Heart right ventricle (tissue), 16 donors: ENCODE results near the gene TTLL7. TPM values are rescaled to one million over a fixed set of nuclear protein-coding genes. Genes with fewer than 3 reads are reported as not detected.
A peak's percentile ranks its signal among the peaks of the same experiment; 100 is the strongest.

Source experiments
- ATAC-seq, 8 donors: fragments of 200-7000 bp; cut with Tn5 transposase; one replicate each; pipeline ENCODE4 v1.9.1; 2020; ENCODE audit warnings: mild to moderate bottlenecking in 8 of 8, moderate library complexity in 8 of 8, moderate number of reproducible peaks in 1 of 8
- DNase-seq, 2 donors: peaks; one replicate each; pipeline ENCODE4 v3.0.0-alpha.2; 2020
- H3K27ac ChIP-seq, 10 donors: fragments of 200-600 bp; sonication (generic) in 2 of 10; one replicate each; pipeline versions ENCODE4 v1.5.0 to v1.8.0; 2020 to 2022; ENCODE audit warnings: mild to moderate bottlenecking in 3 of 10
- H3K27me3 ChIP-seq, 7 donors: fragments of 200-600 bp; one replicate each; pipeline ENCODE4 v1.8.0; 2021 to 2022; ENCODE audit warnings: mild to moderate bottlenecking in 2 of 7
- H3K36me3 ChIP-seq, 9 donors: fragments of 200-600 bp; sonication (generic) in 1 of 9; one replicate each; pipeline versions ENCODE4 v1.5.0 to v1.8.0; 2020 to 2022; ENCODE audit warnings: mild to moderate bottlenecking in 2 of 9
- H3K4me1 ChIP-seq, 9 donors: fragments of 200-600 bp; sonication (generic) in 1 of 9; one replicate each; pipeline versions ENCODE4 v1.5.0 to v1.8.0; 2020 to 2022; ENCODE audit warnings: mild to moderate bottlenecking in 4 of 9
- H3K4me3 ChIP-seq, 10 donors: fragments of 200-600 bp; sonication (generic) in 2 of 10; one replicate each; pipeline versions ENCODE4 v1.5.0 to v1.8.0; 2020 to 2022; ENCODE audit warnings: mild to moderate bottlenecking in 7 of 10, moderate library complexity in 2 of 10
- H3K9me3 ChIP-seq, 11 donors: fragments of 200-600 bp in 10 of 11; sonication (generic) in 2 of 11; one replicate each; pipeline versions ENCODE4 v1.5.0 to v1.8.0; 2013 to 2022; ENCODE audit warnings: mild to moderate bottlenecking in 2 of 11, control low read depth in 1 of 11, moderate library complexity in 1 of 11
- CTCF ChIP-seq, 9 donors: fragments of 200-600 bp; sonication (generic) in 2 of 9; IDR thresholded peaks; one replicate each; pipeline versions ENCODE4 v1.5.0 to v1.8.0; 2021 to 2022; ENCODE audit warnings: antibody characterized with exemption in 9 of 9, mild to moderate bottlenecking in 5 of 9, moderate library complexity in 1 of 9
- WGBS, 2 donors: extraction: QIAGEN DNeasy Blood & Tissue Kit; methylation state at CpG; one replicate each; pipeline ENCODE4 v1.1.7; 2013; ENCODE audit warnings: inconsistent platforms in 1 of 2; 5-methylcytosine and 5-hydroxymethylcytosine counted together
- intact Hi-C, 10 donors: fragments of 100-400 bp; cut with DNase I; formaldehyde crosslinking; loops; one replicate each; pipeline versions ENCODE4 v1.11.1 to v1.14.2; 2022
- polyA plus RNA-seq, 2 donors: library from polyadenylated mRNA; stranded (reverse); fragments of 200-250 nt; gene quantifications; one replicate each; pipeline ENCODE4 v1.2.3, GENCODE V29; 2013
- total RNA-seq, 10 donors: library from RNA; stranded (reverse); fragmentation: NEBNext Ultra II Directional in 3 of 10; extraction: Animal tissue kit (Norgen Biotek cat#: 25700) in 3 of 10; gene quantifications; one replicate each; pipeline versions ENCODE4 v1.2.1 to v1.2.4, GENCODE V29; 2021 to 2023
- donor health status: Arrhythmogenic right ventricular cardiomyopathy.
- donor health status: ischemic (EF 13 %, LVEDD 7.1; RV severe dilation, severe dysfunction).
- donor health status: healthy with polysubstance abuse.
- donor health status: DM: no; HTN: yes; CAD: no.
- donor health status: DM: no; HTN: no; CAD: no.
- donor health status: ischemic (EF 25% LVEDD 6.9; RV normal size, moderate dysfunction).
- donor health status: ischemic (EF 25% LVEDD 5.7; RV mildly dilated, moderate dysfunction).
- donor health status: healthy.
- donor health status: DM: yes; HTN: yes; CAD: no.
- donor health status: Ischemic cardiomyopathy.
- donor health status: ischemic (EF 35%, LVEDD 5.7; RV mildly dilated, moderate dysfunction).
- donor health status: nonischemic (EF 11% LVEDD 7.7; RV severe dilation, severe dysfunction).
- donor health status: DM: yes; HTN: yes; CAD: no.
- donor health status: PGD.
- donor health status: ischemic (EF 29% LVEDD 5.4; RV normal size, mild dysfunction).
- donor health status: nonischemic (EF 23%, LVEDD 6.1; RV moderate dilation, normal function).

The TTLL7 gene
- total and polyA plus RNA-seq, 12 donors: 1.0 to 12.1 (median 3.7) TPM

GRCh38 chr1:83976920-83977319, 22.0 kb downstream of the TTLL7 start:
- no peak for TF ChIP-seq CTCF (IDR thresholded peaks at IDR 0.05)
- no peak for ATAC-seq
- intact Hi-C loops: no loop called here
- Histone ChIP-seq H3K4me1 (no peaks in the 10 kb centered on the region), H3K27me3 (no peaks in the 10 kb centered on the region), H3K27ac (no peak overlapping the region), H3K36me3 (no peaks in the 10 kb centered on the region), H3K9me3 (peaks cover 0 to 12% (median 0%) of the 10 kb centered on the region in 11 donors), H3K4me3 (no peak overlapping the region)
- no peak for DNase-seq
- WGBS, 2 donors: 83 to 94% methylated on average over 4 of the region's 4 CpGs

- intact Hi-C loops: no loop called here
- Histone ChIP-seq H3K9me3 (no peaks in the 10 kb centered on the region), H3K36me3 (no peaks in the 10 kb centered on the region), H3K27me3 (no peaks in the 10 kb centered on the region), H3K27ac (peak overlapping the region in 2 of 10 donors; percentile 7 to 38), H3K4me3 (no peak overlapping the region), H3K4me1 (peaks cover 0 to 16% (median 5%) of the 10 kb centered on the region in 9 donors)
- 46 to 59% methylated on average over 1 of the region's 1 CpG for WGBS, 2 donors
- DNase-seq: no peak
- ATAC-seq: peak in 3 of 8 donors; percentile 12 to 30 (median 29)
- no peak for TF ChIP-seq CTCF (IDR thresholded peaks at IDR 0.05)
Observed at GRCh38 chr1:83970802-83971201, 28.1 kb downstream of the TTLL7 start.

GRCh38 chr1:83970114-83970513, 28.8 kb downstream of the TTLL7 start:
- intact Hi-C loops: no loop called here
- ATAC-seq (peak in 2 of 8 donors; percentile 43 to 47), DNase-seq (no peak)
- Histone ChIP-seq H3K27me3 (no peaks in the 10 kb centered on the region), H3K4me1 (peaks cover 0 to 16% (median 5%) of the 10 kb centered on the region in 9 donors), H3K9me3 (no peaks in the 10 kb centered on the region), H3K27ac (peak overlapping the region in 2 of 10 donors; percentile 7 to 38), H3K4me3 (no peak overlapping the region), H3K36me3 (no peaks in the 10 kb centered on the region)
- no peak for TF ChIP-seq CTCF (IDR thresholded peaks at IDR 0.05)

- ATAC-seq: no peak
- TF ChIP-seq CTCF (IDR thresholded peaks at IDR 0.05): no peak
- no peak for DNase-seq
- Histone ChIP-seq H3K4me3 (no peak overlapping the region), H3K36me3 (no peaks in the 10 kb centered on the region), H3K9me3 (no peaks in the 10 kb centered on the region), H3K27ac (no peak overlapping the region), H3K27me3 (no peaks in the 10 kb centered on the region), H3K4me1 (peaks cover 0 to 26% (median 10%) of the 10 kb centered on the region in 9 donors)
- intact Hi-C loops: no loop called here
- whole genome bisulfite sequencing, 2 donors: 88 to 93% methylated on average over 1 of the region's 1 CpG
Observed at GRCh38 chr1:83967336-83967735, 31.6 kb downstream of the TTLL7 start.
